Fibroblast of skin of right quadriceps (primary cell): Measurements from ENCODE around the gene PIK3R2.
"Not testable (repeated sequence)": the region's sequence is repeated elsewhere in the genome, so short reads cannot be mapped to it uniquely, and the experiment has no call there.

Source experiments
- DNase-seq: peaks from one replicate; pipeline ENCODE4 v3.0.0-alpha.2; 2013

The PIK3R2 gene

GRCh38 chr19:18156268-18156667, 3.3 kb downstream of the PIK3R2 start:
- no peak for DNase-seq

DNA sequence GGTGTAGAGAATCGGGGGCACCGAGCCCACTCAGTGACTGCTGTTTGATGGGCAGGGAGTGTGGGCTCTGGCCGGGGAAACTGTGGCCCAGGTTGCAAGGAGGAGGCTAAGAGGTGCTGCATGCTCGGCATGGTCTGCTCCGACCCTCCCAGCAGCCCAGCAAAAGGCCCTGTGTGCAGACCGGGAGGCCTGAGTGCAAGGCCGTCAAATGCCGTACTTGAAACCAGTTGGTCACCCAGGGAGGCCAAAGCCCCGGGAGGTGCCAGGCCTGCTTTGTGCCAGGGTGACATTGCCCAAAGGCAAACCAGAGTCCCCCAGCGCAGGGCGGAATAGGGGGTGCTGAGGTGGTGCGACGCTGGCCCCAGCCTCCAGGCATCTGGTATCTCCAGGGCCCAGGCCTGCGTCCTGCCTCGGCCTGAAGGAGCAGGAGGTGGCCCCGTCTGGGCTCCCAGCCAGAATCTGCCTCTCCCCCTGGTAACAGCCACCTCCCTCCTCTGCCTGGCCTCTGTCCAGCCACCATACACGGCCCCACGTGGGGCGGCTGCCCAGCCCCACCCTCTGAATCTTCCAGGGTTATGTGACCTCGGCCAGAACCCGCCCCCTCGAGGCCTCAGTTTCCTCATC, 4.0 kb downstream of the PIK3R2 start:
- peak; percentile 59 for DNase-seq

- no peak for DNase-seq
Observed at GRCh38 chr19:18157465-18158063, 4.6 kb downstream of the PIK3R2 start.

- no peak for DNase-seq
Observed at GRCh38 chr19:18158467-18158866, 5.5 kb downstream of the PIK3R2 start.

- DNase-seq: not testable (repeated sequence)
Observed at GRCh38 chr19:18159059-18159616, 6.2 kb downstream of the PIK3R2 start.

GRCh38 chr19:18159810-18160209, 6.8 kb downstream of the PIK3R2 start:
- DNase-seq: no peak

GRCh38 chr19:18160493-18160970, 7.6 kb downstream of the PIK3R2 start:
- DNase-seq: no peak

DNA sequence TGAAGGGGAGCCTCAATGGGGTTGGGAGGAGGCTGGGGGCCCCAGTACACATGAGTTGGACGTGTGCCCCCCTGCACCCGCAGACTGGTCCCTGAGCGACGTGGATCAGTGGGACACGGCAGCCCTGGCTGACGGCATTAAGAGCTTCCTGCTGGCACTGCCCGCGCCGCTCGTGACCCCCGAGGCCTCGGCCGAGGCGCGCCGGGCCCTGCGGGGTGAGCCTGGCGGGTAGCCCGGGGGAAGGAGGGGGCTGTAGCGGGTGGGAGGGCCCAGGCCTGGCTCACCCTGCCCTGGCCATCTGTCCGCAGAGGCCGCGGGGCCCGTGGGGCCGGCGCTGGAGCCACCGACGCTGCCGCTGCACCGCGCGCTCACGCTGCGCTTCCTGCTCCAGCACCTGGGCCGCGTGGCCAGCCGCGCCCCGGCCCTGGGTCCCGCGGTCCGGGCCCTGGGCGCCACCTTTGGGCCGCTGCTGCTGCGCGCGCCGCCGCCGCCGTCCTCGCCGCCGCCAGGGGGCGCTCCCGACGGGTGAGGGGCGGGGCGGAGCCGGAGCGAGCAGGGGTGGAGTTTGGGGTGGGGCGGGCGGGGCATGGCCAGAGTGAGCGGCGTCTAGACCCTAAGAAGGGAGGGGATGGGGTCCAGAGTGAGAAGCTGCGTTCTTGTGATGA, 8.1 kb downstream of the PIK3R2 start:
- DNase-seq: peak; percentile 59

- no peak for DNase-seq
Observed at GRCh38 chr19:18161636-18162002, 8.7 kb downstream of the PIK3R2 start.

GRCh38 chr19:18164072-18164471, 11.1 kb downstream of the PIK3R2 start:
- DNase-seq: no peak

- DNase-seq: no peak
Observed at GRCh38 chr19:18165794-18166544, 13.0 kb downstream of the PIK3R2 start.

GRCh38 chr19:18167011-18167410, 14.0 kb downstream of the PIK3R2 start:
- no peak for DNase-seq

- no peak for DNase-seq
Observed at GRCh38 chr19:18167975-18168645, 15.1 kb downstream of the PIK3R2 start.

DNA sequence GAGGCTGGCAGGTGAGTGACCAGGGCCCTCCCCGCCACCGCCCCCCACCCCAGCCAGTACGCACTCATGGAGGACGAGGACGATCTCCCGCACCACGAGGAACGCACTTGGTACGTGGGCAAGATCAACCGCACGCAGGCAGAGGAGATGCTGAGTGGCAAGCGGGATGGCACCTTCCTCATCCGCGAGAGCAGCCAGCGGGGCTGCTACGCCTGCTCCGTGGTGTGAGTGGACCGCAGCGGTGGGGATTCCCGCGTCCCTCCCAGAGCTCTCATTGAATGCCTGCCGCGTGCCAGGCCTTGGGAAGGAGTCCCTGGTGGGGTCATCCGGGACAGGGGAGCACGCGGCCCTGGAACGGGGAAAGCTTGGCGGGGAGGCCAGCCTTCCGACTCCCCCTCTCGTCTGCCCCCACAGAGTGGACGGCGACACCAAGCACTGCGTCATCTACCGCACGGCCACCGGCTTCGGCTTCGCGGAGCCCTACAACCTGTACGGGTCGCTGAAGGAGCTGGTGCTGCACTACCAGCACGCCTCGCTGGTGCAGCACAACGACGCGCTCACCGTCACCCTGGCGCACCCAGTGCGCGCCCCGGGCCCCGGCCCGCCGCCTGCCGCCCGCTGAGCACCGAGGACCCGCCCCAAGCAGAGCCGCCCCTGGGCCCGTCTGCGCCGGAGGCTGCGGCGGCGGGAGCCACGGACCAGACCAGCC, 15.9 kb downstream of the PIK3R2 start:
- DNase-seq: no peak

GRCh38 chr19:18170714-18171255, 17.8 kb downstream of the PIK3R2 start:
- DNase-seq: no peak

GRCh38 chr19:18171605-18172327, 18.8 kb downstream of the PIK3R2 start:
- no peak for DNase-seq

DNA sequence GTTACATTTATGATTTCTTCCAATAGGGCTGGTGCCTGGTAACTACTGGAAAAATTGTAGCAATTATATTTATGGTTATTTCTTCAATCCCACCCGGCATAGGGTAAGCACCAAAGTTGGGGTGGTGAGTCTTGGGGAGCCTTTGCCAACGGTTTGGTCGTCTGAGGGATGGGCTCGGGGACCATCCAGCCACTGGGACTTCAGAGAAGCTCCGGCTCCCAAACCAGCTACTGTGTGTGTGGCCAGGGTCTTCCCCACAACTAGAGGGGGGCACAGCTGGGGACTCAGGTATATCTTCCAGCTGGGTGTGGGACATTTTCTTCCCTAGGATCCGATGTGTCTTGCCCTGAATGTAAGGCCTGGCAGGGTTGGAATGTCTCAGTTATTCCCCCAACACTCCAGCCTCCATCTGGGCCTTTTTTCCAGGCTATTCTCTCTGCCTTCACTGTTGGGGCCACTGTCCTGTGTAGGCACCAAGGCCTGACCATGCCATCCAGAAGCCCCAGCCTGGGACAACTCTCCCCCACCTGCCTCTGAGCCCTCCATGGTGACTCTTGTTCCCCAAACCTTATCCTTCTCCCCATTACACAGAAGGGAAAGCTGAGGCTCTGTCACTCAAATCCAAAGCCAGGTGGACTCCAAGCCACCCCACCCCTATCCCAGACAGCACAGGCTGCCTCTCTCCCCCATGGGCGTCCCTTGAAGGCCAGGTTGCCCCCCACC, 19.5 kb downstream of the PIK3R2 start:
- DNase-seq: no peak

DNA sequence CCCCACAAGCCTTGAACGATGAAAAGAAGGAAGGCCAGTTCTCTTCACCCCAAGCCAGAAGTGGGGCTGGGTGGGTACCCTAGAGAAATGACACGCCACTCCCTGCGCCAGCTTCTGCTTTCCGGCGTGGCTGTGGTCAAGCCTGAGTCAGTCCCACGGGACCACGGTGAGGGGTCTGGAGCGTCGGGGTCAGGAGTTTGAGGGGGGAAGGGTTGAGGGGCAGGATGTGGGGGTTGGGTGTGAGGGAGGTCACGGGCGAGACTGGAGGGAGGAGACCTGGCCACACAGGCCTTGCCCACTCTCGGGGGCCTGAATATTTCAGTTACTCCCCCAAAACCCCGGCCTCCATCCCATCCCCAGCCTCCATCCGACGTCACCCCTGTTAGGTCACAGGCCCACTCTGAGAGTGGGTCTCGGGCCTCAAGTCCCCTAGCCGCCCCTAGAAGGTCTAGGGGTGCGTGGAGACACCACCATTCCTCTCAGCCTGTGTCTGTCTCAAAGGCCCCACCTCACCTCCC, 20.1 kb downstream of the PIK3R2 start:
- no peak for DNase-seq

DNA sequence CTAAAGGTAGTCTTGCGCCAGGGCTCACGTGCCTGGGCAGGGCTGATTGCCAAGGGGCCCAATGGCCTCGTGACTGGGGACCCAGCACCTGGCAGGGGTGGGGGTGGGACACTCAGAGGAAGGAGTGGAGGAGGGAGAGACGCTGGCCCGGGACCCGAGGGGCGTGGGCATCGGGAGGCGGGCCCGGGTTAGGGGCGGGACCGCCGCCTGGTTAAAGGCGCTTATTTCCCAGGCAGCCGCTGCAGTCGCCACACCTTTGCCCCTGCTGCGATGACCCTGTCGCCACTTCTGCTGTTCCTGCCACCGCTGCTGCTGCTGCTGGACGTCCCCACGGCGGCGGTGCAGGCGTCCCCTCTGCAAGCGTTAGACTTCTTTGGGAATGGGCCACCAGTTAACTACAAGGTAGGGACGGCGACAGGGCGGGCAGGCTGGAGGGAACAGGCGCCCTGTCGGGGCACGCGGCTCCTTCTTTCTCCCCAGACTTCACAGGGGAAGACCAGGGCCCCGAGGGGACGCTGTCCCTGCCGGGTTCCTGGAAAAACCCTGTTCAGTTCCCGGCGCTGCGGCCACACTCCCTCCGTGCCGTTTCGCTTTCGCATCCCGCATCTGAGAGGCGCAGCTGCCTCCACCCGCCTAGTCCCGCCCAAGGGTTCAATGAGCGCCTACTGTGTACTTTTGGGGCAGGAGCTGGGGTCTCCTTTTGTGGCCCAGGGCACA, 20.8 kb downstream of the PIK3R2 start, which contains the start of gene IFI30:
Gene IFI30 (plus strand): TSS at position 242 of the 717 bp plus-strand sequence. CDS start 29 bp downstream, at position 271.
- peak; percentile 32 for DNase-seq
